CD4-positive, alpha-beta T cell treated with Interleukin-4 for 1 hour (primary cell): Measurements from ENCODE around the gene TTBK2.

Experiments
- DNase-seq, 2 donors: peaks; one replicate each; pipeline ENCODE4 v3.0.0-alpha.2; 2020 to 2022

Gene TTBK2

DNA sequence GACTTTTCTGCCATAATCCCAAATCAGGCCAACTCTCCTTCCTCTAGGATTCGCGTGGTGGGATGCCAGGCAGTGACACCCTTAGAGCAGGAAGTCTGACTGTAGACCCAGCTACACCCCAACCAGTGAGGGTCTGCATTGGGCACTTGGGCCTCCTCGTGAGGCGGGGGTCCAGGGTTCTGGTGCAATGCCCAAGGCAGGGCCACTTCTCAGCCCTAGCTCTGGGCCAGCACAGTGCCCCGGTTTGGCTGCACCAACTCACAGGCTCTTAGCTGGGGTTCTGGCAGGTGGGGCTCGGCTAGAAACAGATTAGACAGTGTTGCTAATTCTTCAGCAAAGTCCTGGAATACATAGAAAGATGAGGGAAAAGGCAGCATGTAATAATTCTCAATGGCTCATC is 196.3 kb downstream of the TTBK2 start:
- no peak for DNase-seq

DNA sequence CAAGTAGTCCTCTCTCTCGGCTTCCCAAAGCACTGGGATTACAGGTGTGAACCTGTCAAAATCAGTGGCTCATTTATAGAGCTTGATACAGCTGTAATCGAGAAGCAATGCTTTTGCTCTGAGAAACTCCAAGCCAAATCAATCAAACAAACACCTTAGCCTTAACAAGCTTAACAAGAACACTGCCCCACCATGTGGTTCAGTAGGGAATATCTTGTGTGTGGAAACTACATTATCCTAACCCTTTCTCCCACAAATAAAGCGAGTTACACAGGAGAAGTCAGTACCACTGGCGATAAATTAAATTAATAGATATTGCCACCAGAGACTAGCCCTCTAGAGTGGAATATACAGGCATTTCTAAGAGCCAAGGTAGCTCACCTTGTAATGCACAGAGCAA is 197.5 kb downstream of the TTBK2 start:
- DNase-seq: no peak

DNA sequence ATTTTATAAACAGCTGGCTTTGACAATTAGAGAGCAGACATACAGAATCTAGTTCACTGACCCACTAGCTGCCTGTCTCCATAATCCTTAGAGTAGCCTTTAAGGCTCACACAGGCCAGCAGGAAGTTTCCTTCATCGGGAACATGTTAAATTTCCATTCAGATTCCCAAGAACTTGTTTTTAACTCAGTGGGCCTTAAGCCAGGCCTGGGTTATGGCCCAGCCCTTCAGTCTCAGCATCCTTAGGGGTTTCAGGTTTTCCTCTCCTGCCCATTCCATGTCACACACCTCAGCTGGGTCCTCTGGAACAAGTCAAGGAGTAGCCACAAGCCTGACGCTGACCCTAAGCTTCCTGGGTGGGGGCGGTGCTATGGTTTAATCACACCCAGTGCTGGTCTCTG is 198.7 kb downstream of the TTBK2 start:
- no peak for DNase-seq

DNA sequence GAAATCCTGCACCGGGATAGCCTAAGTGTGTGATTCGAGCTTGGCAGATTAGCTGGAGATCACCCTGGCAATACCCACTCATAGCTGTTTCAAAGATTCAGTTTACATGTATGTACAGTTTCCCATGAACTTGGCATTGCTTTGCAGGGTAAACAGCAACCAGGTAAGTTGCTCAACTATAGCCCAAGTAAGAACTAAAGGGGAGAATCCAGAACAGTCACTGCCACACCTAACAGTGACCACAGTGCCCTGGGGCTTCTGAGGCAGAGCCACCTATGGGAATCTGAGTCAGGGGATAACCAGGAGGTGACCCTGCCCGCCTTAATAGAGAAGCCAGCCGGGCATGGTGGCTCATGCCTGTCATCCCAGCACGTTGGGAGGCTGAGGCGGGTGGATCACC is 199.6 kb downstream of the TTBK2 start:
- DNase-seq: no peak

DNA sequence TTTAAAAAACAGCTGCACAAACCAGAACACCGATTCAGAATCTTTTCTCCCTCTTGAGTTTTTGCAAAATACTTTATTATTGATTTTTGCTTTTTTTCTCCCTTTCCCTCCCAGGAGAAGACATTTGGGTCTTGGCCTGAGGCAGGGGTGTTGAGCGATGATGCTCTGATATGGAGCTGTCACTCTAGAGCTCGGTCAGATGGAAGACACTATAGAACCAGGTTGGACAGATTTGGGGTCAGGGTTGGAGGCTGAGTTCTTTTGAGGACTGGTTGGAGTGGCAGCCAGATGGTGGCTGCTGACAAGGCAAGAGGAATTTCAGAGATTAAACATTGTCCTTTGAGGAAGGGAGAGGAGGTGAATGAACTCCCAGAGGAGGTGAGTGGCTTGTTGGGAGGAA is 200.5 kb downstream of the TTBK2 start:
- no peak for DNase-seq

DNA sequence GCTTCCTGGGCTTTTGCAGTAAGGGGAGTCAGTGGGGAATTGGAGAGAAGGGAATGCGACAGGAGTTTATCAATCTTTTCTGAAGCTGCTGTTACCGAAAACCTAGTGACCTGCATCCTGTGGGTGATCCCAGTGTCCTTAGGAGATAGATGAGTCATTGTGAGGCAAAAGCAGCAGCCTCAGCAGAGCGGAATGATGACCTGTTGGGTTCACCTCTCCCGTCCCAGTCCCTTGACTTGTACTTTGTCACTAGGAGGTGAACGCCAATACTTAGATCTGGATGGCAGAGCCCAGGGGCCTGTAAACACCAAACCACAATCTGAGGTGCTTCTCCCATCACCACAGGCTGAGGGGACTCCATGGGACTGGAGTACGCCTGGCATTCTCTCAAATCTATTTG is 201.5 kb downstream of the TTBK2 start:
- no peak for DNase-seq

DNA sequence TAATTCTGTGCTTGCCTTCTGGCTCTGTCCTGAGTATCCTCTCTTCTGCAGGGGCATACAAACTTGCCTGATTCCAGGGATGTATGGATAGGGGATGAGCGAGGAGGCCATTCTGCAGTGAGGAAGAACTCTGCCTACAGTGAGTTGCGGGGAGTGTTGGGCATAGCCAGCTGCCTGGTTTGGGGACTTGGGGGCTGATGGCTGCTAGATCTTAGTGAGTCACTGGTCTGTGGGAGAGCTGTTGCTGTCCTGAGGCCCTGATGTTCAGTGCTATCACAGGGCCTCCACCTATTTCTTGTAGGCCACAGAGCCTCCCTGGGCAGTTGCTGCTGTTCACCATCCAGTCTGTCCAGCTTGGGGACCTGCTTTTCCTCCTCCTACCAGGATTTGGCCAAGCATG is 204.0 kb downstream of the TTBK2 start:
- DNase-seq: no peak

DNA sequence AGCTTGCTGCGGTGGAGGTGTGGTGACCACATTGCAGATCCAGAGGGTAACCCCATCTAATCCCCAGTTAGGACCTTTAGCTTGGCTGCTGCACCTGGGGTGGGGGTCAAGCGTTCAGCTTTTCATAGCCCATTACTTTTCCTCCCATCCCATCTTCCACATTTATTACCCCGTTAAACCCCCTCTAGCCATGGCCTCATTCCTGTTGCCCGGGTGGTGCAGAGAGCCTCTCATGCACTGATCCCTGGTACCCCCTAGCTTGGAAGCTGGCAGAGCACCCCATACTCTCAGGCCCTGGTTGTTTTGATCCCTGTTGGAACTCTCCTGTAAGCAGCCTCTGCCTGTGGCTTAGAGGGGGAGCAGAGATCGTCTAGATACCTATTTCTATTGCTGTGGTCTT is 204.5 kb downstream of the TTBK2 start:
- DNase-seq: no peak

DNA sequence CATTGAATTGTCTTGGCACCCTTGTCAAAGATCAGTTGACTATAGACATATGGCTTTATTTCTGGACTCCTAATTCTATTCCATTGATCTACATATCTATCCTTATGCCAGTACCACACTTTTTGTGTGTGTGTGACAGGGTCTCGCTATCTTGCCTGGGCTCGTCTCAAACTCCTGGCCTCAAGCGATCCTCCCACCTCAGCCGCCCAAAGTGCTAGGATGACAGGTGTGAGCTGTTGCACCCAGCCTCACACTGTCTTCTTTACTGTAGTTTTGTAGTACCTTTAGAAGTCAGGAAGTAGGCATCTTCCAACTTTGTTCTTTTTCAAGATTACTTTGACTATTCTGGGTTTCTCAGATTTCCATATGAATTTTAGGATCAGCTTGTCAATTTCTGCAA is 208.0 kb downstream of the TTBK2 start:
- DNase-seq: no peak

DNA sequence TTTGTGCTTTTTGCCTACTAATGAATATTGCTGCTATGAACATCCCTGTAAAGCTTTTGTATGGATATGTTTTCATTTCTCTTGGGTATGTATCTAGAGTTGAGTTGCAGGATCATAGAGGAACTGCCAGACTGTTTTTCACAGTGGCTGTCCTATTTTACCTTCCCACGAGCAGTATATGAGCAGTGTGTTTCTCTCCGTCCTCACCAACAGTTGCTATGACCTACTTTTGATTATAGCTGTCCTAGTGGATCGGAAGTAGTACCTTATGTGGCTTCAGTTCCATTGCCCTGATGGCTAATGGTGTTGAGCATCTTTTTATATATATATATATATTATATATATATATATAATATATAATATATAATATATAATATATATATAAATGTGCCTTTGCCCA is 208.8 kb downstream of the TTBK2 start:
- DNase-seq: no peak

DNA sequence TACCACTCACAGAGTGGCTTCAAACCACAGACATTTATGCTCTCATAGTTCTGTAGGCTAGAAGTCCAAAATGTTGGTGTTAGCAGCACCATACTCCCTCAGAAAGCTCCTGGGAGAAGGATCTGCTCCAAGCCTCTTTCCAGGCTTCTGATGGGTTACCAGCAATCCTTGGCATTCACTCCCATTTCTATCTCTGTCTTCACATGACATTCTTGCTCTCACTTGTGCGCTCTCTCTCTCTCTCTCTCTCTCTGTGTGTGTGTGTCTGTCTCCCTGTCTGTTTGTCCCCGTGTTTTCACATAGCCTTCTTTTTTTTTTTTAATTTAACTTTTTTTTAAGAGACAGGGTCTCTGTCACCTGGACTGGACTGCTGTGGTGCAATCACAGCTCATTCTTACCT is 209.9 kb downstream of the TTBK2 start:
- no peak for DNase-seq

DNA sequence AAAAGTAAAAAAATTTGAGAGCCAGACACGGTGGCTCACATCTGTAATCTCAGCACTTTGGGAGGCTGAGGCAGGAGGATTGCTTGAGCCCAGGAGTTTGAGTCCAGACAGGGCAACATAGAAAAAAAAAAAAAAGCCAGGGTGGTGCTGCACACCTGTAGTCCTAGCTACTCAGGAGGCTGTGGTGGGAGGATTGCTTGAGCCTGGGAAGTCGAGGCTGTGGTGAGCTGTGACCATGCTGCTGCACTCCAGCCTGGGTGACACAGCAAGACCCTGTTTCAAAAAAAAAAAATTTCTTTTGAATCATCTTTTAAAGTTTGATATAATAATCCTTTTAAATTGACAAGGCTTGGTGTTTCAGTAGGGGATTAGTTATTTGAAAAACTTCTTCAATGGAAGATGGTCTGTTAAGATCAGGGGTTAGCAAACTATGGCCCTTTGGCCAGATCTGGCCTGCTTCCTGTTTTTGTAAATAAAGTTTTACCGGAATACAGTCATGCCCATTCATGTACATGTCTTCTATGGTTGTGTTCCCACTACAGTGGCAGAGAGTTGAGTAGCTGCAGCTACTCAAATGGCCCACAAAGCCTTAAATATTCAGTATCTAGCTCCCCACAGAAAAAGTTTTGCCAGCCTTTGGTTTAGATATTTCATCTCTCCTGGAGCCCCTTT is 212.6 kb downstream of the TTBK2 start:
- no peak for DNase-seq

DNA sequence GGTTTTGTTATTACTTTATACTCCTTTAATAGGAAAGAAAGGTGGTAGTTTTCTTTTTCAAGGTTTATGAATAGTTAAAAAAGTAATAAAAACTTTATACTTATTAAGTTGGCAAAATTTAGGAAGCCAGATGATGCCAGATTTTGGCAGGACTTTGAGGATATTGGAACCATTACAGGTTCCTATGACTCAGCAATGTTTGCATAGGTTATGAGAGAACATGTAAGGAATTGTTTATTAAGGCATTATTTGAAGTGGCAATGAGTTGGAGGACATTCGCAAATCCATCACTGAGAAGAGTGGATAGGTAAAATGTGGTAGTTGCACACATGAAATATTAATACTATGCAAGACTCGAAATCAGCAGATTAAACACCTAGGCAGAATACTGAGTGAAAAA is 213.5 kb downstream of the TTBK2 start:
- DNase-seq: no peak

DNA sequence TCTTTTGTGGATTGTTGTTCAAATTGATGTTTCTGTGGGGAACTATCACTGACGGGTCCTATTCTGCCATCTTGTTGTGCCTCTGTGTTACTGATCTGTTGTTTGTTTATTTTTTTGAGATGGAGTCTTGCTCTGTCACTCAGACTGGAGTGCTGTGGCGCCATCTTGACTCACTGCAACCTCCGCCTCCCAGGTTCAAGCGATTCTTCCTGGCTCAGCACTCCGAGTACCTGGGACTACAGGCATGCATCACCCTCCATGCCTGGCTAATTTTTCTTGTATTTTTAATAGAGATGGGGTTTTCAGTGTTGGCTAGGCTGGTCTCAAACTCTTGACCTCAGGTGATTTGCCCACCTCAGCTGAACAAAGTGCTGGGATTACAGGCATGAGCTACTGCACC is 215.2 kb downstream of the TTBK2 start:
- no peak for DNase-seq

DNA sequence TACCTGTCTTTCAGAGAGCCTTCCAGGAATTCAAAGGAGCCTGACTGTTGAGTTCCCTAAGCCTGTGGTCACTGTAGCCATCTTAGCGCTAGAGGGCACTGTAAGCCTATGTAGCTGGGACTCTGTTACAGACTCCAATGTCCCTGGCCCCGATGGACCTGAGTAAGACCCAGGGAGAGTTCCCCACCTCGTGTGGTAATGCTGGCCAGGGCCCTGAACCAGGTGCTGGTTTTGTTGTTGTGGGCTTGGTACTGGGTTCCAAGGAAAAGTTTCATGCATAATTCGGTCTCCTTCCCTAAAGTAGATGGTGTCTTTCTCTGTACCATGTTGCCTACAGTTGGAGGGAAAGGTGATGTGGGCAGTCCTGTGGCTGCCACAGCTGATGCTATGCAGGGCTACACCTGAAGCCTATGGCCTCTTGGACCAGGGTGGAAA is 216.1 kb downstream of the TTBK2 start:
- DNase-seq: peak; percentile 58 to 71

DNA sequence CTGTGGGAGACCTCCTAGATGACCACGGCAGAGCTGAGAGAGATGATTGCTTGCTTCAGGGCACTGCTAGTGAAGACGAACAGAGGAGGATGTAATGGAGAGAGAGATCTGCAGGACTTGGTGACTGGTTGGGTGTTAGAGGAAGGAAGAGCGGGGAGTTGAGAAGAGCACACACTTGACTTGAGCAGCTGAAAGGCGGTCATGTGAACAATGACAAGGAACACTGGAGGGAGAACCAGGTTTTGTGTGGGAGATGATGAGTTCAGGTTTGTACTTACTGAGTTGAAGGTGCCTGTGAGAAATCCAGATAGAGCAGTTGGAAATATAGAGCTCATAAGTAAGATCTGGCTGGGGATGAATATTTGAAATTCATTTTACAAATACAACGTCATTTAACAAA is 224.0 kb downstream of the TTBK2 start:
- no peak for DNase-seq

DNA sequence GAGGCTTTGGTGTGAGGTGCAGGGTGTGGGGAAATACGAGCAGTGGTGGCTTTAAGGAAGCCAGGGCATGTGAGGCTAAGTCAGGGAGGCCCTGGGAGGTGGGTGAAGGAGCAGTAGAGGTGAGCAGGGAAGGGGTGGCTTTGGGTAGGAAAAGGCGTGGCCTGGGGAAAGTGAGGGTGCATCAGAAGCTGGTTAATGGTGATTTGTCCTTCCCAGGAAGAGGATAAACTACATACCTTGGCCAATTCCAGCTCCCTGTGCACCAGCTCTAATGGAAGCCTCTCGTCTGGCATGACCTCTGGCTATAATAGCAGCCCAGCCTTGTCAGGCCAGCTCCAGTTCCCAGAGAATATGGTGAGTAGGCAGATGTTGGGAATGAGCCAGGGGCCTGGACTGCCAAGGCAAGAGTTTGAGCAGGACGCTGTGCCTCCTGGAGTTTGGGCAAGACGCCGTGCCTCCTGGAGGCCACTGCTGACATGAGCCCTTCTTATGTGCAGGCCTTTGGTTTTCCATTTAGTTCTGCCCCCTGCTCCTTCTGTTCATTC is 225.0 kb downstream of the TTBK2 start:
- DNase-seq: no peak

DNA sequence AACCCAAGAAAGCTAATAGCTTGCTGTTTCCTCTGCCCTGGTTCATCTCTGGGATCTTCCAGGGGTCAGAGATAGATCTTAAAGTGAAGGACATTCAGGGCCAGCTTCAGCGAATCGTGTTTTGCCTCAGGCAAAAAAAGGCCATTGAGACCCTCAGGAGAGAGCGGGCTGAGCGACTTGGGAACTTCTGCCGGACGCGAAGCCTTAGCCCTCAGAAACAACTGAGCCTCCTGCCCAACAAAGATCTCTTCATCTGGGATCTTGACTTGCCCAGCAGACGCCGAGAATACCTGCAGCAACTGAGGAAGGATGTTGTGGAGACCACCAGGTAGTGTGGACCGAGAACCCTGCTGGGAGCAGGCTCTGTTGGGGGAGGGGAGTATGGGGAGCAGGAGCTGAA is 226.2 kb downstream of the TTBK2 start:
- no peak for DNase-seq

DNA sequence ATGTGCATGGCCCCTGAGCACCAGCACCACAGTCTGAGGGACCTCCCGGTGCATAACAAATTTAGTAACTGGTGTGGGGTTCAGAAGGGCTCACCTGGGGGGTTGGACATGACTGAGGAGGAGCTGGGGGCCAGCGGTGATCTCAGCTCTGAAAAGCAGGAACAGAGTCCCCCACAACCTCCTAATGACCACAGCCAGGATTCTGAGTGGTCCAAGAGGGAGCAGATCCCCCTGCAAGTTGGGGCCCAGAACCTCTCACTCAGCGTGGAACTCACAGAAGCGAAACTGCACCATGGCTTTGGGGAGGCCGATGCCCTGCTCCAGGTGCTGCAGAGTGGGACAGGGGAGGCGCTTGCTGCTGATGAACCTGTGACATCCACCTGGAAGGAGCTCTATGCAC is 226.6 kb downstream of the TTBK2 start:
- DNase-seq: no peak

DNA sequence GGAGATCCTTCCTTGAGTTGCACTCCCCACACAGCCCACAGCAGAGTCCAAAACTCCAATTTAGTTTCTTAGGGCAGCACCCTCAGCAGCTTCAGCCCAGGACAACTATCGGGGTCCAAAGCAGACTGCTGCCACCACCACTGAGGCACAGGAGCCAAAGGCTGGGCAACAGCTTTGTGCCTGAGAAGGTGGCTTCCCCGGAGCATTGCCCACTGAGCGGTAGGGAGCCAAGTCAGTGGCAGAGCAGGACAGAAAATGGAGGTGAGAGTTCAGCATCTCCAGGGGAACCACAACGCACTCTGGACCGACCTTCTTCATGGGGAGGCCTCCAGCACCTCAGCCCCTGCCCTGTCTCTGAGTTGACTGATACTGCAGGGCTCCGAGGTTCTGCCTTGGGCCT is 227.1 kb downstream of the TTBK2 start:
- DNase-seq: no peak

DNA sequence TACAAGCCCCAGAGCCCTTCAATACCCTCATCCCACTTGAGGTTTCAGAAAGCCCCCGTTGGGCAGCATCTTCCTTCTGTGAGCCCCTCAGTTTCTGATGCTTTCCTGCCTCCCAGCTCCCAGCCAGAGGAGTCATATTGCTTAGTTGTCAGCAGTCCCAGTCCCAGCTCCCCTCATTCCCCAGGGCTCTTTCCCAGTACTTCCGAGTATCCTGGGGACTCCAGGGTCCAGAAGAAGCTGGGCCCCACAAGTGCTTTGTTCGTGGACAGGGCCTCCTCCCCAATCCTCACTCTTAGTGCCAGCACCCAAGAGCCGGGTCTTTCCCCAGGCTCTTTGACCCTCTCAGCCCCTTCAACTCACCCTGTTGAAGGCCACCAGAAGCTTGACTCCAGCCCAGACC is 227.6 kb downstream of the TTBK2 start:
- DNase-seq: no peak

DNA sequence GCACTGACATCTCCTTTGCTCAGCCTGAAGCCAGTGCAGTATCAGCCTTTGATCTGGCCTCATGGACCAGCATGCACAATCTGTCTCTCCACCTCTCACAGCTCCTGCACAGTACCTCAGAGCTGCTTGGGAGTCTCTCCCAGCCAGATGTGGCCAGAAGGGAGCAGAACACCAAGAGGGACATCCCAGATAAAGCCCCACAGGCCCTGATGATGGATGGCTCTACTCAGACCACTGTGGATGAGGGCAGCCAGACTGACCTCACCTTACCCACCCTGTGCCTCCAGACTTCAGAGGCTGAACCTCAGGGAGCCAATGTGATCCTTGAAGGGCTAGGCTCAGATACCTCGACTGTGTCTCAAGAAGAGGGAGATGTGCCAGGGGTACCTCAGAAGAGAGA is 228.0 kb downstream of the TTBK2 start:
- no peak for DNase-seq

DNA sequence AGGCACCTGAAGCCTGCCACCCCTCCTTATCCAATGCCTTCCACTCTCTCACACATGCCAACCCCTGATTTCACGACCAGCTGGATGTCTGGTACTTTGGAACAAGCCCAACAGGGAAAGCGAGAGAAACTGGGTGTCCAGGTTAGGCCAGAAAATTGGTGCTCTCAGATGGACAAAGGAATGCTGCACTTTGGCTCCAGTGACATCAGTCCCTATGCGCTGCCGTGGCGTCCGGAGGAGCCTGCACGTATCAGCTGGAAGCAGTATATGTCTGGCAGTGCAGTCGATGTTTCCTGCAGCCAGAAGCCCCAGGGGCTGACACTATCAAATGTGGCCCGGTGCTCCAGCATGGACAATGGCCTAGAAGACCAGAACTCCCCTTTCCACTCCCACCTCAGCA is 228.8 kb downstream of the TTBK2 start:
- no peak for DNase-seq

DNA sequence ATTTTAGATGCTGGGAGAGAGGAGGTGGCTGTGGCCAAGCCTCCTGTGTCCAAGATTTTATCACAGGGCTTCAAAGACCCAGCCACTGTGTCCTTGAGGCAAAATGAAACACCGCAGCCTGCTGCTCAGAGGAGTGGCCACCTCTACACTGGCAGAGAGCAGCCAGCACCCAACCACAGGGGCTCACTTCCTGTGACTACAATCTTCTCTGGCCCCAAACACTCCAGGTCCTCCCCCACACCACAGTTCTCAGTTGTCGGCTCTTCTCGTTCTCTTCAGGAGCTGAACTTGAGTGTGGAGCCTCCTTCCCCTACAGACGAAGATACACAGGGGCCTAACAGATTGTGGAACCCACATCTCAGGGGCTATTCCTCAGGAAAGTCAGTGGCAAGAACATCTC is 229.3 kb downstream of the TTBK2 start:
- DNase-seq: no peak
